ENCODE measurements around the gene ARHGAP12. TPM values are rescaled to one million over a fixed set of nuclear protein-coding genes. Genes with fewer than 3 reads are reported as not detected.

The ARHGAP12 gene
- total and polyA plus RNA-seq, 3 experiments from 2014 or later: 5.1 to 9.7 (median 5.3) TPM

DNA sequence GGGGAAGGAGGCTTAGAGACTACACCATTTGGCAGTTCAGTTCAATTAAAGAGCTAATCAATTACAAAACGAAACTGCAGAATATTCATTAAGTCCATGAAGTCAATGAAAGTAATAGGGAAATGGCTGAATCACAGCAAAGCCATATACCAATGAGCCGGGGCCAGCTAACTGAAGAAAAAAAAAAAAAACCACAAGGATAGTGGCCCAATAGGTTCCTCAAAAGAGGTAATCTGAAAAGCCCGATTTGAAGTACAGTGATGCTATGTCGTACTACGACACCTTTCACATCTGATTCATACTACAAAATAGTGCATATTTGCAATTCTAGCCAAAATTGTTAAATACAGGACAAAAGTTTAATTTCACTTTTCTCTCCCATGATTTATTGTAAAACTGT is 2.5 kb downstream of the ARHGAP12 start:
- Mint-ChIP-seq H3K27ac (peak overlapping the region in 2 of 8 donors; percentile 75 to 90), H3K27me3 (no peaks in the 10 kb centered on the region), H3K9me3 (no peaks in the 10 kb centered on the region), H3K4me1 (peaks cover 59 to 82% (median 73%) of the 10 kb centered on the region in 3 donors), H3K36me3 (peaks cover 0 to 14% (median 0%) of the 10 kb centered on the region in 3 donors), H3K4me3 (peak overlapping the region in 5 of 7 donors; percentile 0 to 91 (median 12))
- Histone ChIP-seq H3K4me1 (ENCODE audit: insufficient read depth, low read length) (peaks cover 40% of the 10 kb centered on the region), H3K36me3 (ENCODE audit: insufficient read depth, low read length) (no peaks in the 10 kb centered on the region), H3K9me3 (ENCODE audit: low read length) (no peaks in the 10 kb centered on the region), H3K4me3 (ENCODE audit: low read length) (no peak overlapping the region), H3K27ac (ENCODE audit: low read depth, low read length) (no peak overlapping the region), H3K27me3 (ENCODE audit: insufficient read depth, low read length, poor library complexity, severe bottlenecking) (no peaks in the 10 kb centered on the region)
- ChIA-PET POLR2A (no interaction called here), CTCF (no interaction called here)
- DNase-seq: no peak

DNA sequence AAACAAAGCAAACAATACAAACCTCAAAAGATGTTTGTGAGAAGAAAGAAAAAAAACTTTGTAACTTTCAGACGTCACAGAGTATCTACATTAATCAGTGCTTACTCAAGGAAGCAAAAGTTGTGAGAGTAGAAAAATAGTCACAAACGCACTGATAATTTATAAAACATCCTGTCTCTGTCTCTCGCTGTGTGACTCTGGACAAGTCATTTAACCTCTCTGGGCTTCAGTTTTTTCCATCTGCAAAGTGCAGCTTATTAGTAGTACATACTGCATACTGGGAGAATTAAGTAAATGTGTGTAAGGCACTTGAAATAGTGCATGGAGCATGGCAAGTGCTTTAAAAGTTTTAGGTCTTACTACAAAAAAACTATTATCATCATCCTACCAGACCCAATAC is 3.8 kb downstream of the ARHGAP12 start:
- Mint-ChIP-seq H3K9me3 (no peaks in the 10 kb centered on the region), H3K36me3 (peaks cover 0 to 14% (median 0%) of the 10 kb centered on the region in 3 donors), H3K4me1 (peaks cover 60 to 79% (median 69%) of the 10 kb centered on the region in 3 donors), H3K4me3 (no peak overlapping the region), H3K27me3 (no peaks in the 10 kb centered on the region), H3K27ac (peak overlapping the region in 3 of 8 donors; percentile 44 to 75 (median 54))
- Histone ChIP-seq H3K36me3 (ENCODE audit: insufficient read depth, low read length) (no peaks in the 10 kb centered on the region), H3K9me3 (ENCODE audit: low read length) (no peaks in the 10 kb centered on the region), H3K4me3 (ENCODE audit: low read length) (no peak overlapping the region), H3K27me3 (ENCODE audit: insufficient read depth, low read length, poor library complexity, severe bottlenecking) (no peaks in the 10 kb centered on the region), H3K4me1 (ENCODE audit: insufficient read depth, low read length) (peaks cover 41% of the 10 kb centered on the region), H3K27ac (ENCODE audit: low read depth, low read length) (no peak overlapping the region)
- POLR2A ChIA-PET: interaction anchor here (0.5 to 0.6 kb wide), 2 partner anchors 29 to 83 kb away, joined by 3 read pairs; no protein-coding TSS in a partner anchor
- no peak for DNase-seq
- CTCF ChIA-PET: no interaction called here

DNA sequence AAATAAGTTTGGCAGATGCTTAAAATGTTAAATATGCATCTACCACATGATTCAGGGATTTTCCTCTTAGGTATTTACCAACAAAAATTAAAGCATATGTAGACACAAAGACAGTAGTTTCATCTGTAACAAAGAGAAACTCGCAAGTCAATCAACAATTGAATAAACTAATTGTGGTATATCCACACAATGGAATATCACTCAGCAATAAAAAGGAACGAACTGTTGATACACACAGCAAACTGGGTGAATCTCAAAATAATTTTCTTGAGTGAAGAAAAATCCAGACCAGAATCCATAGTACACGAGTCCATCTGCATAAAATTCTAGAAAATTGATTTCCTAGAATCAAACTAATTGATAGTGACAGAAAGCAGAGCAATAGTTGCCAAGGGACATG is 5.2 kb downstream of the ARHGAP12 start:
- Mint-ChIP-seq H3K4me3 (peak overlapping the region in 1 of 7 donors; percentile 11), H3K27me3 (no peaks in the 10 kb centered on the region), H3K9me3 (no peaks in the 10 kb centered on the region), H3K36me3 (peaks cover 0 to 5% (median 0%) of the 10 kb centered on the region in 3 donors), H3K27ac (no peak overlapping the region), H3K4me1 (peaks cover 64 to 84% (median 72%) of the 10 kb centered on the region in 3 donors)
- Histone ChIP-seq H3K9me3 (ENCODE audit: low read length) (no peaks in the 10 kb centered on the region), H3K36me3 (ENCODE audit: insufficient read depth, low read length) (no peaks in the 10 kb centered on the region), H3K4me1 (ENCODE audit: insufficient read depth, low read length) (peaks cover 41% of the 10 kb centered on the region), H3K27me3 (ENCODE audit: insufficient read depth, low read length, poor library complexity, severe bottlenecking) (no peaks in the 10 kb centered on the region), H3K4me3 (ENCODE audit: low read length) (no peak overlapping the region), H3K27ac (ENCODE audit: low read depth, low read length) (no peak overlapping the region)
- no peak for DNase-seq
- ChIA-PET POLR2A (interaction anchor here (0.7 kb wide), 1 partner anchor 17 kb away, joined by 6 read pairs; no protein-coding TSS in a partner anchor), CTCF (no interaction called here)

DNA sequence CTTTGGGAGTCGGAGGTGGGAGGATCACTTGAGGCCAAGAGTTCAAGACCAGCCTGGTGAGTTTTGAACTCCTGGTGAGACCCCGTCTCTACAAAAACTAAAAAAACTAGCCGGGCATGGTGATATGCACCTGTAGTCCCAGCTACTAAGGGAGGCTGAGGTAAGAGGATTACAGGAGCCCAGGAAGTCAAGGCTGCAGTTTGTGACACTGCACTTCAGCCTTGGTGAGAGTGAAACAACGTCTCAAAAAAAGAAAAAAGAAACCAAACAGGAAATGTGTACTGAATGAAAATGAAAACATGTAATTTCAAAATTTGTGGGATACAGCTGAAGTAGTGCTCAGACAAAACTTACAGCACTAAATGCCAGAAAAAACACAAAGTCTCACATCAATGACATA is 7.6 kb downstream of the ARHGAP12 start:
- Histone ChIP-seq H3K36me3 (ENCODE audit: insufficient read depth, low read length) (no peaks in the 10 kb centered on the region), H3K27me3 (ENCODE audit: insufficient read depth, low read length, poor library complexity, severe bottlenecking) (no peaks in the 10 kb centered on the region), H3K9me3 (ENCODE audit: low read length) (no peaks in the 10 kb centered on the region), H3K4me3 (ENCODE audit: low read length) (no peak overlapping the region), H3K4me1 (ENCODE audit: insufficient read depth, low read length) (peaks cover 27% of the 10 kb centered on the region), H3K27ac (ENCODE audit: low read depth, low read length) (no peak overlapping the region)
- peaks cover 0 to 1% of the 10 kb centered on the region in 2 donors for H3K27me3 Mint-ChIP-seq
- H3K4me3 Mint-ChIP-seq: peak overlapping the region in 6 of 7 donors; percentile 45 to 86 (median 72)
- no peak for DNase-seq
- no peaks in the 10 kb centered on the region for H3K36me3 Mint-ChIP-seq
- CTCF ChIA-PET: no interaction called here
- H3K27ac Mint-ChIP-seq: peak overlapping the region in 4 of 8 donors; percentile 50 to 85 (median 66)
- H3K9me3 Mint-ChIP-seq: no peaks in the 10 kb centered on the region
- POLR2A ChIA-PET: no interaction called here
- H3K4me1 Mint-ChIP-seq: peaks cover 64 to 79% (median 72%) of the 10 kb centered on the region in 3 donors

DNA sequence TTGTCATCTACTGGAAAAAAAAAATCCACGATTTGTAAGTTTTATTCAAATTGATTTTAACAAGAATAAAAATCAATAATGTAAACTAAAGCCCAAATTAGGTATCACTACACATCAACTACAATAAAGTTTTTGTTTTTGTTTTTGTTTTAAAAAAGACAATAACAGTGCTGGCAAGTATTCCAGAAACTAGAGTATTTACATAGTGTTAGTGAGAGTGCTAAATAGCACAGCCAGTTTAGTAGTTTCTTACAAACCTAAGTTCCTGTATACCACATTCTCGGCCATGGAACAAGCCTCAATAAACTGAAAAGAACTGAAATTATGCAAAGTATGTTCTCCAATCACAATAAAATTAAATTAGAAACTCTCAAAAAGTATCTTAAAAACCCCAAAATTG is 8.1 kb downstream of the ARHGAP12 start:
- H3K4me1 ChIP-seq (ENCODE audit: insufficient read depth, low read length): peaks cover 25% of the 10 kb centered on the region
- H3K9me3 Mint-ChIP-seq: no peaks in the 10 kb centered on the region
- ChIA-PET CTCF (no interaction called here), POLR2A (no interaction called here)
- no peaks in the 10 kb centered on the region for H3K36me3 Mint-ChIP-seq
- DNase-seq: no peak
- peaks cover 0 to 1% of the 10 kb centered on the region in 2 donors for H3K27me3 Mint-ChIP-seq
- H3K4me1 Mint-ChIP-seq: peaks cover 64 to 78% (median 71%) of the 10 kb centered on the region in 3 donors
- H3K36me3 ChIP-seq (ENCODE audit: insufficient read depth, low read length): no peaks in the 10 kb centered on the region
- H3K4me3 ChIP-seq (ENCODE audit: low read length): no peak overlapping the region
- H3K27ac ChIP-seq (ENCODE audit: low read depth, low read length): no peak overlapping the region
- H3K9me3 ChIP-seq (ENCODE audit: low read length): no peaks in the 10 kb centered on the region
- H3K27ac Mint-ChIP-seq: peak overlapping the region in 1 of 8 donors; percentile 47
- peak overlapping the region in 1 of 7 donors; percentile 72 for H3K4me3 Mint-ChIP-seq
- no peaks in the 10 kb centered on the region for H3K27me3 ChIP-seq (ENCODE audit: insufficient read depth, low read length, poor library complexity, severe bottlenecking)

DNA sequence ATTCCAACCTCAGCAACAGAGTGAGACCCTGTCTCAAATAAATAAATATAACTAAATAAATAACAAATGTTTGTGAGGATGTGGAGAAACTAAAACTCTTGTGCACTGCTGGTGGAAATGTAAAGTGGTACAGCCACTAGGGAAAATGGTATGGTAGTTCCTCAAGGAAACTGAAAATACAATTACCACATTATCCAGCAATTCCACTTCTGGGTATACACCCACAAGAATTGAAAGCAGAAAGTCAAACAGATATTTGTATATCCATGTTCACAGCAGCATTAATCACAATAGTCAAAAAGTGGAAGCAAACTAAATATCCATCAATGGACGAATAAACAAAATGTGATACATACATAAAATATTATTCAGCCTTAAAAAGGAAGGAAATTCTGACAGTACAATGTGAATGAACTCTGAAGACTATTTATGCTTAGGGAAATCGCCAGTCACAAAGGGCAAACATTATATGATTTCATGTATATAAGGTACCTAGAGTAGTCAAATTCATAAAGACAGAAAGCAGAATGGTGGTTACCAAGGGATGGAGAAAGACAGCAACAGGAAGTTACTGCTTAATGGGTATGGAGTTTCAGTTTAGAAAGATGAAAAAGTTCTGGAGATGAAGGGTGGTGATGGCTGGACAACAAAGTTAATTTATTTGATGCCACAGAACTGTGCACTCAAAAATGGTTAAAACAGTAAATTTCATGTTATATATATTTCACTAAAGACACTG is 9.8 kb downstream of the ARHGAP12 start:
- Mint-ChIP-seq H3K9me3 (no peaks in the 10 kb centered on the region), H3K4me1 (peaks cover 53 to 76% (median 68%) of the 10 kb centered on the region in 3 donors), H3K27ac (no peak overlapping the region), H3K4me3 (peak overlapping the region in 2 of 7 donors; percentile 6 to 66), H3K36me3 (peaks cover 0 to 1% (median 0%) of the 10 kb centered on the region in 3 donors), H3K27me3 (peaks cover 0 to 1% of the 10 kb centered on the region in 2 donors)
- no peaks in the 10 kb centered on the region for H3K9me3 ChIP-seq (ENCODE audit: low read length)
- no peaks in the 10 kb centered on the region for H3K36me3 ChIP-seq (ENCODE audit: insufficient read depth, low read length)
- DNase-seq: no peak
- POLR2A ChIA-PET: no interaction called here
- no peaks in the 10 kb centered on the region for H3K27me3 ChIP-seq (ENCODE audit: insufficient read depth, low read length, poor library complexity, severe bottlenecking)
- CTCF ChIA-PET: no interaction called here
- no peak overlapping the region for H3K4me3 ChIP-seq (ENCODE audit: low read length)
- no peak overlapping the region for H3K27ac ChIP-seq (ENCODE audit: low read depth, low read length)
- H3K4me1 ChIP-seq (ENCODE audit: insufficient read depth, low read length): peaks cover 16% of the 10 kb centered on the region

DNA sequence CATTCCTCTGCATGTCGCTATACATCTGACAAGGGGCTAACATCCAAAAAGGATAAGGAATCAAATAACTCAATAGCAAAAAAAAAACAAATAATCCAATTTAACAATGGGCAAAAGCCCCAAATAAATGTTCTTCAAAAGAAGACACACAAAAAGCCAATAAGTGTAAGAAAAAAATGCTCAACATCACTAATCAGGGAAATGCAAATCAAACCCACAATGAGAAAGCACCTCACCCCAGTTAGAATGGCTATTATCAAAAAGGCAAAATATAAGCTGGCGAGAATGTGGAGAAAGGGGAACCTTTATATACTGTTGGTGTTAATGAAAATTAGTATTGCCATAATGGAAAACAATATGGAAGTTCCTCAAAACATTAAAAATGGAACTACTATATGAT is 14.3 kb downstream of the ARHGAP12 start:
- no peaks in the 10 kb centered on the region for H3K36me3 ChIP-seq (ENCODE audit: insufficient read depth, low read length)
- POLR2A ChIA-PET: no interaction called here
- DNase-seq: no peak
- Mint-ChIP-seq H3K9me3 (no peaks in the 10 kb centered on the region), H3K27me3 (peaks cover 0 to 1% of the 10 kb centered on the region in 2 donors), H3K27ac (no peak overlapping the region), H3K4me3 (peak overlapping the region in 1 of 7 donors; percentile 7), H3K4me1 (peaks cover 63 to 80% (median 77%) of the 10 kb centered on the region in 3 donors), H3K36me3 (peaks cover 0 to 4% (median 0%) of the 10 kb centered on the region in 3 donors)
- peaks cover 12% of the 10 kb centered on the region for H3K4me1 ChIP-seq (ENCODE audit: insufficient read depth, low read length)
- H3K27me3 ChIP-seq (ENCODE audit: insufficient read depth, low read length, poor library complexity, severe bottlenecking): no peaks in the 10 kb centered on the region
- no peaks in the 10 kb centered on the region for H3K9me3 ChIP-seq (ENCODE audit: low read length)
- CTCF ChIA-PET: no interaction called here
- H3K27ac ChIP-seq (ENCODE audit: low read depth, low read length): no peak overlapping the region
- no peak overlapping the region for H3K4me3 ChIP-seq (ENCODE audit: low read length)

All from CD8-positive, alpha-beta memory T cell (primary cell).